GDM1 (cell line): Measurements from ENCODE around the gene FLT3.

ENCODE experiments used
- DNase-seq: peaks from one replicate; lab custom pipeline; 2025; lab: John Stamatoyannopoulos, UW

The FLT3 gene

DNA sequence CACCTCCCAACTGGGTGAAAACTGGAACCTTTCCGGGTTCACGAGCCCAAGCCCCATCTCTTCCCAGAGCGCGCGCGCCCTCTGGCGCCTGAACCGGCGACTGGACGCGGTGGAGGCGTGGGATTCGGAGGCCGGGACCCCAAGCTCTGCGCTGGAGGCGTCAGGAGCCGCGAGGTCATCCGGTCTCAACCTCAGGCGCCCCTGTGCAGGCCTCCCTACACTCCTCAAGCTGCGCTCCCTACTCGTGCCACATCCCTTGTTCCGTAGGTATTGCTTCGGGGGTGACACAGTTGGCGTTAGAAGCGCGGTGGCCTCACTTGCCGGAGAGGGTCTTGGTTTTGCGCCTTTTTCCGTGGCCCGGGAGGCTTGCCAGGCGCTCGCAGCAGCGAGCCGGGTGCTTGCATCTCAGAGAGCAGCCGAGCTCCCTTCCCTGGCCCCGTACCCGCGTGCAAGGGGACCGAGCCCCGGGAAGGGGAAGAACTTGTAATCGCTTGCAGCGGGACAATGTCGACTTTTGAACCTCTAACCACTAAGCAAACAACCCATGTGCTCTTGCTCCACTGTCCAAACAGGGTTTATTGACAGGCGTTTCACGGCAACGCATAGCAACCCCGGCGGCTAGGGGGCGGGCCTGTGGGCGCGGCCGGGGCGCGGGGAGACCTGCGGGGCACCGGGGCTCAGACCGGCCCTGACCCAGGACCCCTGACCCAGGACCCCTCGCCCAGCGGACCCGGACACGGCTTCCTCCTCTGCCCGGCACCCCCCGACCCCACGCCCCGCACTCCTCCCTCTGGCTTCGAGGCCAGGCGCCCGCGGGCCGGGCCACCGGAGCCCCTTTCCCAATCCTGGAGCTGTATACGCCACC is 139.8 kb downstream of the FLT3 start:
- peak; percentile 53 for DNase-seq

DNA sequence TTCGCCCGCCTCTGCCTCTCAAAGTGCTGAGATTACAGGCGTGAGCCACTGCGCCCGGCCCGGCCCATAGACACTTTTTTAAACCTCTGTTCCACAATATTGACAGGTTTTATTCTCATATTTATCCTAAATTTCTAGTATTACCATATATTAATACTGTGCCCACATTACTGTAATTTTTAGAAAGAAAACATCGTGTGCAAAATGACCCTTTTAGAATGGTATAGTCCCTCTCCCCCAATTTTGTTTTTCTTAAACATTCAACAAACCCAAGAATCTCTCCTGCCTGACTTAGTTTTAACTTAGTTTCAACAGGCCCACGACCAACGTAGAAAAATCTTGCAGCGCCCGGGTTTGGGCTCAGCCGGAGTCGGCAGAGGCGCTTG is 140.4 kb downstream of the FLT3 start:
- no peak for DNase-seq

DNA sequence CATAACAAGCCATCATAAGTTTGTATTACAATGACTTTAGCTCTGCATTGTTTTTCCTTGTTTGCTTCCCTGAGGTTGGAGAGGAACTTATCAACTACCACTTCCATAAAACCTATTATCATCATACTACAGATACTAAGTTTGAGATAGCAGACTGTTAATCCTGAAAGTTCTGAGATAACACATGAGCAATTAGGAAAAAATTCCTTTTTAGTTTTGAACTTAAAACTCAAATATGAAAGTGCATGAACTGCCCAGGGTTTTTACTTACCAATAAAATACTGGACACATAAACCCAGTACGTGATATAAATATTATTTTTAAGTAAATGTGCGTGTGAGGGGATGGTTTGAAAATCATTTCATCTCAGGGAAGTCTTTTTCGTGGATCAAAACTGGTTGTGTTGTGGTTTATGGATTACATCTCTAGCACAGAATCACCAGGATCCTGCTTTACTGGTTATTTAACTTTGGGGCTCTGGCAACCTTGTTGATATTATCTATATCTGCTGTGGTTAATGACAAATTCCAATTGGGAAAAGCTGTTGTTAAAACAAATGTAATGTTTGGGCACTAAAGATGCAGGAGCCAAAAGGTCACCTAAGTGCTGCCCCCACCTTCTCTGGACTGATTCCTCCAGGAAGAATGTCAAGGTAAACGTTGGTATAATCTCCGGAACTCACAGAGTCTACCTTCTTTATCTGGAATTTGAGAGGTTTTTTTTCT is 143.6 kb downstream of the FLT3 start:
- DNase-seq, result no peak

DNA sequence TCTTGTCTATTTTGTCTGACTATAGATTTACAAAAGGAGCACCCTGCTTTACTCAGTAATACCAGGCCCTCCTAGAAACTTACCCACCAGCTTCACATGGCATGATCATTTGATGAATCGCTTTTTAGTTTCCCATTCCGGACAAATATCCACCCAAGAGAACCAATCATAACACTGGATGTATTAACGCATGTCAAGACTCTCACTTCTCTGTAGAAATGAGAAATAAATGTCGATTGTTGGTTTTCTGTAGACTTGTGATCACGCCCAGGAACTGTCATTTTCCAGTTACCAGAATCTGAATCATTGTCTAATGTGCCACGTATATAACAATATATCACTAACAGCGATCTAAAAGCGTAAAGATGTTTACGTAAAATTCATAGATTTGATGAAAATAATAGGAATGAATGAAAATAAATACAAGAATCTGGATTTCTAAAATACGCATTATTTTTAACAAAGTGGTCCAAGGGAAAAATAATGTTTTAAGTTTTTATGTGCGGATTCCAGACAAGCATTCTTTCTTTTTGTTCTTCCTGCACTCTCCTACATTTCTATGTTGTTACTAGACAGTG is 145.3 kb downstream of the FLT3 start:
- no peak for DNase-seq

DNA sequence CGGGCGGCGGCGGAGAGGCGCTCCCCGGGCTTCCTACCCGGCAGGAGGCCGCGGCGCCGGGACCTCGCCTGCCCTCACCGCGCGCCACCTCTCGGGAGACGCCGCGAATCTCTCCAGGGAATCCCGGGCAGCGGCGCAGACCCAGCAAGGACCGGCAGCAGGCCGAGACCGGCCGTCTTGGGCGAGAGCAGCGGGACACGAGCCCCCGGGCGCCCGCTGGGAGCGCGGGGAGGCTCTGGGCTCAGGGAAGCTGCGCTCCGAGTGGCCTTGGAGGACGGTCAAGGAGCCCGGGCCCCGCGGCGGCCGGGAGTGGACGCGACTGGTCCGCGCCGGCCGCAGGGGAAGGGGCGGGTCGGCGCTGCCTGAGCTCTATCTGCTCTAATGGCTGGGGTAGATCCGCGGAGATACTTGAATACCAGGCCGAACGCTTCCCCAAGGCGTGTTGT is 145.9 kb downstream of the FLT3 start:
- no peak for DNase-seq

DNA sequence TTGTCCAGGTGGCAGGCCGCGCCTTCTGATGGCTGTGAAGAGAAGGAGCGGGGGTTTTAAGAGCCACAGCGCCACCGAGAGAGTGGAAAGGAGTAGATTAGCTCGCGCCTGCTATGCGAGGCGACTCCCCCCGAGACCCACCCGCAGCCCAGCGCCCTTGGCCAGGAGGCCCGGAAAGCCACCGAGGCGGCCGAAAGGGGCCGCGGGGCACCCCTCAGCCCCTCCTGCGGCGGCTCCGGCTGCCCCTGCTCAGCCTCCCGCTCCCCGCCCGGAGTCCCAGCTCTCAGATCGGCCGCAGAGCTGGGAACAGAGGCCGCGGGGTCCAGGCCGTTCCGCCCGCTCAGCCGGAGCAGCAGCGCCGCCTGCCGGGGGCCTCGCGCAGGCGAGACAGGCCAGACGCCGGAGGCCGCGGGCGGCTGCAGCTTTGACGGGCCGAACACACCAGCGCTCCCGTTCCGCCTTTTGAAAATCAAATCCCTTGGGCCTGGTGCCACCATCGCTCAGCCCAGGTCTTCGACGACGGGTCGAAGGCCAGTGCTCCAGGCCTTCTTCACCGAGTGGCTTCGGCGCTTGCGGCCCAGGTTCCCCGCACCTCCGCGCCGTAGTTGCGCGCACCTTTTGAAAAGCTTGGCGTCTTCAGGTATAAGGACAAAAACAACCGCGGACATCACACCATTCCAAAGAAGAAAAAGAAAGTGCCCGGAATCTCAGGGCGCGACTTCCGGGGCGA is 146.5 kb downstream of the FLT3 start:
- peak; percentile 75 for DNase-seq
